AG09309 (cell line): Measurements from ENCODE around the gene TSHZ1.
A peak's percentile ranks its signal among the peaks of the same experiment; 100 is the strongest.

ENCODE experiments used
- DNase-seq: peaks from one replicate; pipeline ENCODE4 v3.0.0-alpha.2; 2010; ENCODE audit warnings: low read depth
- H3K4me3 ChIP-seq: 2 replicates; pipeline ENCODE4 v1.5.1; 2011; ENCODE audit warnings: mild to moderate bottlenecking, low read depth, low read length, moderate library complexity; ENCODE audit not compliant: control insufficient read depth
- CTCF ChIP-seq: IDR thresholded peaks from 2 replicates; pipeline ENCODE4 v1.5.1; 2011; ENCODE audit warnings: mild to moderate bottlenecking, low read depth, low read length, inconsistent platforms; ENCODE audit not compliant: insufficient read depth, control insufficient read depth; ENCODE audit errors: missing control alignments

The TSHZ1 gene

GRCh38 chr18:75251466-75251865 lies 40.9 kb downstream of the TSHZ1 start:
- no peak for TF ChIP-seq CTCF
- H3K4me3 ChIP-seq, result no peak overlapping the region
- DNase-seq, result no peak

DNA sequence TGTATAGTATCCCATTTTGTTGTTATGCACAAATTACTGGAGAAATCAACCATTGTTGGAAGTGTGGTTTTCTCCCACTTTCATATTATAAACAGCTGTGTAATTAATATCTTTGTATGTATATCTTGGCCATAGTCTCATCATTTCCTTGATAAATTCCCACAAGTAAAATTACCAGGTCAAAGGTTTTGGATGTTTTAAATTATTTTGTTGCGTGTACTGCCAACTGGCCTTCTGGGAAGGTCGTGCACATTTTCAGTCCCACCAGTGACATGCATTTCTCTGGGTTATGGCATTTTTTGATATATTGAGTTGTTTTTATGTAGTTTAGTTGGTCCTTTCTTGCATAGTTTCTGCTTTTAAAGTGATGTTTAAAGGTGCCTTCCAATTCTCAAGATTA lies 41.5 kb downstream of the TSHZ1 start:
- no peak overlapping the region for H3K4me3 ChIP-seq
- no peak for TF ChIP-seq CTCF
- DNase-seq, result no peak

GRCh38 chr18:75253043-75253442 lies 42.4 kb downstream of the TSHZ1 start:
- DNase-seq, result no peak
- no peak for TF ChIP-seq CTCF
- no peak overlapping the region for H3K4me3 ChIP-seq

DNA sequence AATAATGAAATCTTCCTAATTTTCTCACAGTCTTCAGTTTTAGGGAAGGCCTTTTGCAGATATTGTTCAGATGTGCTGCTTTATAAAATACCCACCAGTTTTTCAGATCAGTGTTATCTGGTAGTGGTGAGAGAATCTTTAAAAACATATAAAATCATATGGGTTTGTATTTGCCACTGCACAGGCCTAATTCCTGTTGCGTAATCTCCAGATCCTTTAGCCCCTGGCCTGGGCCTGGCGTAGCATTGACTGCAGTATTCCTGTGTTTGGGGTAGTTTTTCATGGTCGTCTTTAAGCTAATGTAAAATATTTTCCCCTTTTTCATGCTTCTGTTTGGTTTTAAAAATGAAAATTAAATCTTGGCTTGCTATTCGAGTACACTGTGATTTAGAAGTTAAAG lies 43.2 kb downstream of the TSHZ1 start:
- H3K4me3 ChIP-seq, result no peak overlapping the region
- no peak for DNase-seq
- TF ChIP-seq CTCF, result no peak

DNA sequence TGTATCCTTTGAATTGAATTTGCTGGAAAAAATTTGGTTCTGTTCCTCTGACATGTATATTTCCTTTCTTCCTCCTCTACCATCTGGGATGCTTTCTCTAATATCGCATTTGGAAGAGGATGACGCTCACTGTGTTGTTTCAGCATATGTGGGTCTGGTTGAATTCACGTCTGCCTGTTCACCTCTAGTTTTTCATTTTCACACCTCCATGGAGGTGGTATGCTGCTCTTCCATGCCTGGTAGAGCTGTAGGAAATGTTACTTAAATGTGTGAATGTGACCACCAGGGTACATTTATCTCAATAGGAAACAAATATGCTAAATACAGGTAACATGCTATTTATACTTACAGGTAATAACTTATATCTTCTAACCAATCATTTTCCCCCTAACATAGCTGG lies 44.5 kb downstream of the TSHZ1 start:
- no peak for DNase-seq
- TF ChIP-seq CTCF, result no peak
- H3K4me3 ChIP-seq, result no peak overlapping the region

- no peak for TF ChIP-seq CTCF
- peak; percentile 5 for DNase-seq
- H3K4me3 ChIP-seq, result no peak overlapping the region
These were observed 45.8 kb downstream of the TSHZ1 start for GRCh38 chr18:75256376-75256775.

GRCh38 chr18:75257605-75258004 lies 47.0 kb downstream of the TSHZ1 start:
- TF ChIP-seq CTCF, result no peak
- no peak for DNase-seq
- H3K4me3 ChIP-seq, result no peak overlapping the region
